SK-N-SH (cell line): ENCODE measurements around the gene MAST4. TPM values are rescaled to one million over a fixed set of nuclear protein-coding genes. Genes with fewer than 3 reads are reported as not detected.

Source experiments
- CTCF ChIA-PET: fragments of 300-600, 350-600 bp; formaldehyde crosslinking; extraction: SDS; loops from one replicate; lab custom pipeline; 2021; lab: Yijun Ruan, JAX
- POLR2A ChIA-PET: fragments of 350-600 bp; sonication (Branson Sonifier 250); formaldehyde crosslinking; extraction: SDS; loops from one replicate; lab custom pipeline; 2020; ENCODE audit warnings: antibody characterized with exemption, inconsistent platforms; lab: Yijun Ruan, JAX
- DNase-seq: peaks from one replicate; pipeline ENCODE4 v3.0.0; 2012
- H2AFZ ChIP-seq: fragments of 200-600 bp; sonication (generic); 2 replicates; pipeline ENCODE4 v1.8.1; 2016; ENCODE audit warnings: antibody characterized with exemption, mild to moderate bottlenecking, low read depth
- H3F3A ChIP-seq: fragments of 200-600 bp; sonication (generic); replicated peaks from 2 replicates; pipeline ENCODE3; 2016; ENCODE audit warnings: antibody characterized with exemption, mild to moderate bottlenecking; ENCODE audit not compliant: insufficient read depth
- H3K27ac ChIP-seq, 2 experiments: fragments of 200-500 bp in 1 of 2; fragments of 200-600 bp in 1 of 2; sonication (Bioruptor generic) in 1 of 2; sonication (generic), shearing (Covaris generic) in 1 of 2; 2 replicates each; pipeline versions ENCODE4 v1.5.1 to v1.6.1; 2014 to 2016; ENCODE audit warnings: low read depth in 2 of 2, inconsistent platforms in 1 of 2, low read length in 1 of 2, mild to moderate bottlenecking in 1 of 2, mixed read lengths in 1 of 2
- H3K27me3 ChIP-seq: fragments of 200-600 bp; sonication (generic), shearing (Covaris generic); 2 replicates; pipeline ENCODE4 v1.6.1; 2016; ENCODE audit warnings: mixed run types; ENCODE audit not compliant: insufficient read depth
- H3K36me3 ChIP-seq, 2 experiments: fragments of 200-500 bp in 1 of 2; fragments of 200-600 bp in 1 of 2; sonication (Bioruptor generic) in 1 of 2; sonication (generic) in 1 of 2; replicated peaks in 1 of 2; 2 replicates each; pipeline versions ENCODE3 to v1.5.1; 2014 to 2016; ENCODE audit warnings: low read length in 1 of 2, mild to moderate bottlenecking in 1 of 2; ENCODE audit not compliant: insufficient read depth in 2 of 2, control insufficient read depth in 1 of 2
- H3K4me1 ChIP-seq, 2 experiments: fragments of 200-500 bp in 1 of 2; fragments of 200-600 bp in 1 of 2; sonication (Bioruptor generic) in 1 of 2; sonication (generic), shearing (Covaris generic) in 1 of 2; 2 replicates each; pipeline versions ENCODE4 v1.5.1 to v1.6.1; 2014 to 2016; ENCODE audit warnings: low read depth in 1 of 2, low read length in 1 of 2, mixed run types in 1 of 2; ENCODE audit not compliant: insufficient read depth in 2 of 2, control insufficient read depth in 1 of 2
- H3K4me2 ChIP-seq: fragments of 200-600 bp; sonication (generic), shearing (Covaris generic); 2 replicates; pipeline ENCODE4 v1.6.1; 2017; ENCODE audit warnings: mixed run types
- H3K4me3 ChIP-seq, 2 experiments: fragments of 200-500 bp in 1 of 2; fragments of 200-600 bp in 1 of 2; sonication (Bioruptor generic) in 1 of 2; sonication (generic), shearing (Covaris generic) in 1 of 2; 2 replicates each; pipeline versions ENCODE4 v1.5.1 to v1.8.1; 2014 to 2016; ENCODE audit warnings: low read depth in 2 of 2, inconsistent platforms in 1 of 2, low read length in 1 of 2, mild to moderate bottlenecking in 1 of 2, mixed read lengths in 1 of 2, moderate library complexity in 1 of 2
- H3K79me2 ChIP-seq: fragments of 200-600 bp; sonication (generic); 2 replicates; pipeline ENCODE4 v1.8.1; 2017; ENCODE audit warnings: mild to moderate bottlenecking; ENCODE audit not compliant: insufficient read depth
- H3K9ac ChIP-seq: fragments of 200-600 bp; sonication (generic); 2 replicates; pipeline ENCODE4 v1.6.1; 2017; ENCODE audit warnings: mixed run types
- H3K9me2 ChIP-seq: fragments of 200-600 bp; sonication (generic); 2 replicates; pipeline ENCODE4 v1.6.1; 2017; ENCODE audit warnings: mixed run types
- H3K9me3 ChIP-seq: fragments of 200-600 bp; sonication (generic); 2 replicates; pipeline ENCODE4 v1.6.1; 2017; ENCODE audit warnings: mixed run types, mild to moderate bottlenecking, moderate library complexity
- H4K20me1 ChIP-seq: fragments of 200-600 bp; sonication (generic); 2 replicates; pipeline ENCODE4 v1.6.1; 2017; ENCODE audit warnings: mild to moderate bottlenecking, mixed run types; ENCODE audit not compliant: insufficient read depth
- CTCF ChIP-seq: fragments of 200-600 bp; sonication (generic); IDR thresholded peaks from 2 replicates; pipeline ENCODE4 v1.6.1; 2017; ENCODE audit warnings: antibody characterized with exemption, mild to moderate bottlenecking, moderate library complexity
- EZH2phosphoT487 ChIP-seq: fragments of 200-600 bp; sonication (generic); IDR thresholded peaks from 2 replicates; pipeline ENCODE4 v1.6.1; 2017; ENCODE audit warnings: low read depth, mixed run types, mild to moderate bottlenecking, antibody characterized with exemption, moderate library complexity, borderline replicate concordance
- FOXJ3 ChIP-seq: sonication (generic); formaldehyde crosslinking; IDR thresholded peaks from 2 replicates; pipeline ENCODE4 v1.5.1; 2020; ENCODE audit warnings: mild to moderate bottlenecking, missing genetic modification reagents
- GABPA ChIP-seq: IDR thresholded peaks from 2 replicates; pipeline ENCODE4 v1.4.0; 2012; ENCODE audit warnings: low read depth, mild to moderate bottlenecking
- GATA2 ChIP-seq: sonication (generic); formaldehyde crosslinking; IDR thresholded peaks from 2 replicates; pipeline ENCODE4 v1.5.0; 2020; ENCODE audit warnings: mild to moderate bottlenecking, missing genetic modification reagents
- MAX ChIP-seq: IDR thresholded peaks from 2 replicates; pipeline ENCODE4 v1.4.0; 2012; ENCODE audit warnings: low read depth
- MXI1 ChIP-seq: IDR thresholded peaks from 2 replicates; pipeline ENCODE4 v1.6.1; 2012; ENCODE audit warnings: mild to moderate bottlenecking, low read depth, low read length, improper control_type of control experiment
- PBX3 ChIP-seq: IDR thresholded peaks from 2 replicates; pipeline ENCODE4; 2012
- POLR2AphosphoS5 ChIP-seq: IDR thresholded peaks from 2 replicates; pipeline ENCODE4 v1.6.1; 2012; ENCODE audit warnings: low read depth, low read length
- RAD21 ChIP-seq: IDR thresholded peaks from 2 replicates; pipeline ENCODE4 v1.6.1; 2012; ENCODE audit warnings: mild to moderate bottlenecking, low read length
- RCOR1 ChIP-seq: fragments of 150-350 bp; IDR thresholded peaks from 2 replicates; pipeline ENCODE4 v1.6.1; 2017; ENCODE audit warnings: antibody characterized with exemption, low read length
- REST ChIP-seq: IDR thresholded peaks from 2 replicates; pipeline ENCODE4 v1.6.1; 2012; ENCODE audit warnings: mild to moderate bottlenecking, low read depth, low read length, moderate library complexity
- SMC3 ChIP-seq: IDR thresholded peaks from 2 replicates; pipeline ENCODE4 v1.6.1; 2012; ENCODE audit warnings: low read depth, low read length, improper control_type of control experiment
- USF1 ChIP-seq: IDR thresholded peaks from 2 replicates; pipeline ENCODE4 v1.4.0; 2012; ENCODE audit warnings: low read depth, borderline replicate concordance
- USF2 ChIP-seq: fragments of 150-350 bp; IDR thresholded peaks from 2 replicates; pipeline ENCODE4 v1.6.1; 2017; ENCODE audit warnings: antibody characterized with exemption, low read length, low read depth, borderline replicate concordance
- YY1 ChIP-seq: IDR thresholded peaks from 2 replicates; pipeline ENCODE4 v1.4.0; 2012; ENCODE audit warnings: low read depth, mild to moderate bottlenecking
- WGBS: methylation state at CpG from one replicate; pipeline ENCODE4 v1.1.6; 2017; ENCODE audit warnings: low lambda C conversion rate; 5-methylcytosine and 5-hydroxymethylcytosine counted together
- polyA plus RNA-seq, 3 experiments: library from polyadenylated mRNA; depleted of rRNA; stranded (reverse); fragments of >200 nt; gene quantifications; 2 replicates each; pipeline ENCODE4 v1.2.3, GENCODE V29; 2012

Gene MAST4
- polyA plus RNA-seq, 1 of the 3 experiments (the other 2 are of a cell fraction) = 2.2 TPM

- ChIA-PET CTCF (interaction anchor here (0.6 to 9.2 kb wide), 60 partner anchors 8 to 1456 kb away, joined by 3 to 76 read pairs (median 4); no protein-coding TSS in a partner anchor), POLR2A (no interaction called here)
- Histone ChIP-seq H3K27me3 (peaks cover 6% of the 10 kb centered on the region; the same call in 1 of the 2 replicates), H3K27ac (no peak overlapping the region), H3K4me2 (no peak overlapping the region), H3K9me2 (no peaks in the 10 kb centered on the region), H3K4me1 (no peaks in the 10 kb centered on the region; a peak in 1 of 4 replicates), H3F3A (no peaks in the 10 kb centered on the region), H3K4me3 (no peak overlapping the region; a peak in 1 of 4 replicates), H3K79me2 (no peaks in the 10 kb centered on the region), H2AFZ (no peak overlapping the region), H3K36me3 (no peaks in the 10 kb centered on the region), H3K9me3 (no peaks in the 10 kb centered on the region), H4K20me1 (no peaks in the 10 kb centered on the region), H3K9ac (no peak overlapping the region)
- WGBS = 27% methylated on average over 6 of the region's 6 CpGs
- peak; percentile 66 for DNase-seq
- TF ChIP-seq CTCF (peak; percentile 81), USF1 (no peak), RAD21 (peak; percentile 76), SMC3 (peak; percentile 78)
Observed at GRCh38 chr5:66814146-66814991, 218.2 kb downstream of the MAST4 start.

- H3K4me1 ChIP-seq = no peaks in the 10 kb centered on the region; a peak in 1 of 4 replicates
- H3K9me3 ChIP-seq = no peaks in the 10 kb centered on the region
- CTCF ChIA-PET = interaction anchor here (9.2 kb wide), 1 partner anchor 11 kb away, joined by 76 read pairs; no protein-coding TSS in a partner anchor
- H3K27ac ChIP-seq = no peak overlapping the region
- no peak overlapping the region for H3K9ac ChIP-seq
- TF ChIP-seq EZH2phosphoT487 (no peak), USF2 (no peak), GABPA (no peak), RCOR1 (no peak), MXI1 (no peak), YY1 (no peak), POLR2AphosphoS5 (no peak), REST (no peak), SMC3 (no peak), GATA2 (CRISPR knock-in tag) (no peak), PBX3 (no peak), MAX (no peak), FOXJ3 (CRISPR knock-in tag) (no peak)
- no peaks in the 10 kb centered on the region for H4K20me1 ChIP-seq
- no peaks in the 10 kb centered on the region for H3K36me3 ChIP-seq
- no peak overlapping the region for H3K4me3 ChIP-seq
- no peaks in the 10 kb centered on the region for H3K79me2 ChIP-seq
- H3K27me3 ChIP-seq = no peaks in the 10 kb centered on the region; the same call in 1 of the 2 replicates
- no peak overlapping the region for H2AFZ ChIP-seq
- WGBS = 76% methylated on average over 5 of the region's 5 CpGs
- no peak for DNase-seq
- POLR2A ChIA-PET = no interaction called here
- no peak overlapping the region for H3K4me2 ChIP-seq
- no peaks in the 10 kb centered on the region for H3F3A ChIP-seq
- no peaks in the 10 kb centered on the region for H3K9me2 ChIP-seq
Observed at GRCh38 chr5:66818304-66818934, 222.2 kb downstream of the MAST4 start.
